ENCODE results near the gene PDP2. TPM values are rescaled to one million over a fixed set of nuclear protein-coding genes. Genes with fewer than 3 reads are reported as not detected.

Gene PDP2
- total RNA-seq, 4 donors from 2014 or later, result 3.7 to 11.7 (median 5.8) TPM

DNA sequence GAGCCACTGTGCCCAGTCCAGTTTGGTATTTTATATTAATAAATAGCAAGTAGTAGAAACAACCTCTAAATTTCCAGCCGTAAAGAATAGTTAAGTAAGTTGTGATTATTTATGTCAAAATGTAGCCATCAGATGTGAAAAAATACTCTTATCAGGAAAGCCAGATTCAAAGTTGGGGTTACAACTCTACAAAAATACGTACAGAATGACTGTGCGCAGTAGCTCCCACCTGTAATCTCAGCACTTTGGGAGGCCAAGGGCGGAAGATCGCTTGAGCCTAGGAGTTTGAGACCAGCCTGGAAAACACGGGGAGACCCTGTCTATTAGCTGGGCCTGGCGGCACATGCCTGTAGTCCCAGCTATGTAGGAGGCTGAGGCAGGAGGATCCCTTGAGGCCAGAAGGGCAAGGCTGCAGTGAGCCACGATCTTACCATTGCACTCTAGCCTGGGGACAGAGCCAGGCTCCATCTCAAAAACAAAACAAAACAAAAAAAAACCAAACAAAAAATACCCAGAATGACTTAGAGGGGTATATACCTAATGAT lies 1.7 kb downstream of the PDP2 start:
- Histone ChIP-seq H3K36me3 (peaks cover 0 to 39% of the 10 kb centered on the region in 2 donors), H3K4me3 (no peak overlapping the region), H3K27me3 (no peaks in the 10 kb centered on the region), H3K27ac (no peak overlapping the region), H3K4me1 (peaks cover 0 to 23% (median 5%) of the 10 kb centered on the region in 3 donors), H3K9me3 (no peaks in the 10 kb centered on the region)
- TF ChIP-seq POLR2AphosphoS5 (IDR thresholded peaks at IDR 0.05) (no peak), EP300 (IDR thresholded peaks at IDR 0.05) (no peak), POLR2A (IDR thresholded peaks at IDR 0.05) (no peak)
- TF ChIP-seq, protein P1, sequence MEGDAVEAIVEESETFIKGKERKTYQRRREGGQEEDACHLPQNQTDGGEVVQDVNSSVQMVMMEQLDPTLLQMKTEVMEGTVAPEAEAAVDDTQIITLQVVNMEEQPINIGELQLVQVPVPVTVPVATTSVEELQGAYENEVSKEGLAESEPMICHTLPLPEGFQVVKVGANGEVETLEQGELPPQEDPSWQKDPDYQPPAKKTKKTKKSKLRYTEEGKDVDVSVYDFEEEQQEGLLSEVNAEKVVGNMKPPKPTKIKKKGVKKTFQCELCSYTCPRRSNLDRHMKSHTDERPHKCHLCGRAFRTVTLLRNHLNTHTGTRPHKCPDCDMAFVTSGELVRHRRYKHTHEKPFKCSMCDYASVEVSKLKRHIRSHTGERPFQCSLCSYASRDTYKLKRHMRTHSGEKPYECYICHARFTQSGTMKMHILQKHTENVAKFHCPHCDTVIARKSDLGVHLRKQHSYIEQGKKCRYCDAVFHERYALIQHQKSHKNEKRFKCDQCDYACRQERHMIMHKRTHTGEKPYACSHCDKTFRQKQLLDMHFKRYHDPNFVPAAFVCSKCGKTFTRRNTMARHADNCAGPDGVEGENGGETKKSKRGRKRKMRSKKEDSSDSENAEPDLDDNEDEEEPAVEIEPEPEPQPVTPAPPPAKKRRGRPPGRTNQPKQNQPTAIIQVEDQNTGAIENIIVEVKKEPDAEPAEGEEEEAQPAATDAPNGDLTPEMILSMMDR (IDR thresholded peaks at IDR 0.05), result no peak
- no peak for ATAC-seq
- 90 to 91% methylated on average over 4 to 8 of the region's 8 CpGs for WGBS, 2 donors (ENCODE audit: low coverage in 1 of 2)

DNA sequence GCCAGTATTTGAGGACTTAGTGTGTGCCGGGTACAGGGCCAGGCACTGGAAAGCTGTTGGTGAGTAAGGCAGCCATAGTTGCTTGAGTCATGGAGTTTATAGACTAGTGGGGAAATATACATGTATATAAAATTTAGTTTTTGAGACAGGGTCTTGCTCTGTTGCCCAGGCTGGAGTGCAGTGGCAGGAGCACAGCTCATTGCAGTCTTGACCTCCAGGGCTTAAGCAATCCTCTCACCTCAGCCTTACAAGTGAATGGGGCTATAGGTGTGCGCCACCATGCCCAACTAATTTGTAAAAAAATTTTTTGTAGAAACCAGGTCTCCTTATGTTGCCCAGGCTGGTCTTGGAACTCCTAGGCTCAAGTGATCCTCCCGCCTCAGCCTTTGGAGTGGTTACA lies 2.4 kb downstream of the PDP2 start:
- H3K4me1 ChIP-seq, result peaks cover 0 to 23% (median 5%) of the 10 kb centered on the region in 3 donors
- H3K9me3 ChIP-seq, result no peaks in the 10 kb centered on the region
- H3K27me3 ChIP-seq, result no peaks in the 10 kb centered on the region
- H3K36me3 ChIP-seq, result peaks cover 0 to 45% of the 10 kb centered on the region in 2 donors
- WGBS, 2 donors (ENCODE audit: low coverage in 1 of 2), result 92 to 100% methylated on average over 3 of the region's 3 CpGs
- TF ChIP-seq, protein P1 (IDR thresholded peaks at IDR 0.05), result no peak
- TF ChIP-seq EP300 (IDR thresholded peaks at IDR 0.05) (no peak), POLR2A (IDR thresholded peaks at IDR 0.05) (no peak), POLR2AphosphoS5 (IDR thresholded peaks at IDR 0.05) (no peak)
- no peak overlapping the region for H3K4me3 ChIP-seq
- no peak for ATAC-seq
- no peak overlapping the region for H3K27ac ChIP-seq

DNA sequence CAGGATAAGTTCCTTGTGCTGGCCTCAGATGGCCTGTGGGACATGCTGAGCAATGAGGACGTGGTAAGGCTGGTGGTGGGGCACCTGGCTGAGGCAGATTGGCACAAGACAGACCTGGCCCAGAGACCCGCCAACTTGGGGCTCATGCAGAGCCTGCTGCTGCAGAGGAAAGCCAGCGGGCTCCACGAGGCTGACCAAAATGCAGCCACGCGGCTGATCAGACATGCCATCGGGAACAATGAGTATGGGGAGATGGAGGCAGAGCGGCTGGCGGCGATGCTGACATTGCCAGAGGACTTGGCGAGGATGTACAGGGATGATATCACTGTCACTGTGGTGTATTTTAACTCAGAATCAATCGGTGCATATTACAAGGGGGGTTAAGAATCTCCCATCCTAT lies 5.2 kb downstream of the PDP2 start:
- no peak for ATAC-seq
- Histone ChIP-seq H3K27me3 (no peaks in the 10 kb centered on the region), H3K27ac (no peak overlapping the region), H3K4me3 (no peak overlapping the region), H3K36me3 (peaks cover 0 to 45% of the 10 kb centered on the region in 2 donors), H3K4me1 (peaks cover 0 to 15% (median 5%) of the 10 kb centered on the region in 3 donors), H3K9me3 (no peaks in the 10 kb centered on the region)
- TF ChIP-seq POLR2AphosphoS5 (IDR thresholded peaks at IDR 0.05), result no peak
- 100% methylated on average over 1 of the region's 12 CpGs; no CpG with 5 or more reads in 1 of the 2 donors for WGBS, 2 donors (ENCODE audit: low coverage in 1 of 2)

DNA sequence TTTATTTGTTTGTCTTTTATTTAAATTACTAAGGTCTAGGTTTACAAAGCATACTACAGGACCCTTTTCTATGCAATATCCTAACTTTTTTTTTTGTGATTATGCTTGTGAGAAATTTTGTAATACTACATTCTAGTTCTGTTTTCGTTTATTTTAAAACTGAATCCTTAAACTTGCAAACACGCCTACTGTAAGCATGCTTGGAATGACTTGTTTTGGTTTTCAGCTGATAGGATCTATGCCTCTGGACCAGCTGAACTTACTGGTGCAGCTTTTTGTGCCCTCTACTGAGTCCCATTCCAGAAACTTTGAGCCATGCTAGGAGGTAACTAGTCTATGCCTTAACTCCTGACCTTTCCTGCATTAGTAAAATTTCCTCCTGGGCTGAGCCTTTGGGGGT lies 6.0 kb downstream of the PDP2 start:
- no peaks in the 10 kb centered on the region for H3K27me3 ChIP-seq
- H3K9me3 ChIP-seq, result no peaks in the 10 kb centered on the region
- no peak overlapping the region for H3K4me3 ChIP-seq
- H3K27ac ChIP-seq, result no peak overlapping the region
- whole genome bisulfite sequencing, 2 donors (ENCODE audit: low coverage in 1 of 2), result 45 to 64% methylated on average over 2 of the region's 2 CpGs
- no peak for TF ChIP-seq POLR2A (IDR thresholded peaks at IDR 0.05)
- TF ChIP-seq, protein P1 (IDR thresholded peaks at IDR 0.05), result no peak
- TF ChIP-seq POLR2AphosphoS5 (IDR thresholded peaks at IDR 0.05), result no peak
- no peak for TF ChIP-seq EP300 (IDR thresholded peaks at IDR 0.05)
- peaks cover 0 to 48% of the 10 kb centered on the region in 2 donors for H3K36me3 ChIP-seq
- no peak for ATAC-seq
- peaks cover 0 to 10% (median 0%) of the 10 kb centered on the region in 3 donors for H3K4me1 ChIP-seq

GRCh38 chr16:66886914-66887313 lies 6.6 kb downstream of the PDP2 start:
- TF ChIP-seq POLR2AphosphoS5 (IDR thresholded peaks at IDR 0.05) (no peak), POLR2A (IDR thresholded peaks at IDR 0.05) (no peak), EP300 (IDR thresholded peaks at IDR 0.05) (no peak)
- TF ChIP-seq, protein P1 (IDR thresholded peaks at IDR 0.05), result no peak
- ATAC-seq, result no peak
- WGBS, 2 donors (ENCODE audit: low coverage in 1 of 2), result 68 to 83% methylated on average over 1 to 2 of the region's 3 CpGs

More at GRCh38 chr16:66886914-66887313, 6.6 kb downstream of the PDP2 start:
- H3K4me1 ChIP-seq, result peaks cover 0 to 4% (median 0%) of the 10 kb centered on the region in 3 donors
- H3K27ac ChIP-seq, result no peak overlapping the region
- peaks cover 0 to 50% of the 10 kb centered on the region in 2 donors for H3K36me3 ChIP-seq
- no peaks in the 10 kb centered on the region for H3K27me3 ChIP-seq
- no peaks in the 10 kb centered on the region for H3K9me3 ChIP-seq
- no peak overlapping the region for H3K4me3 ChIP-seq
